HG02759 (cell line): Measurements from ENCODE around the gene CHI3L1.

ENCODE experiments used
- ATAC-seq: cut with Tn5 transposase; IDR thresholded peaks from one replicate; pipeline ENCODE4 v1.9.1; 2021; ENCODE audit warnings: mild to moderate bottlenecking, moderate library complexity; ENCODE audit not compliant: unreplicated experiment

Gene CHI3L1

GRCh38 chr1:203207751-203208150 is 21.2 kb upstream of the CHI3L1 start:
- ATAC-seq = no peak

- no peak for ATAC-seq
Measured at GRCh38 chr1:203206129-203206687, 19.7 kb upstream of the CHI3L1 start.

- no peak for ATAC-seq
Measured at GRCh38 chr1:203204756-203205155, 18.3 kb upstream of the CHI3L1 start.

- ATAC-seq = no peak
Measured at GRCh38 chr1:203202431-203203245, 16.1 kb upstream of the CHI3L1 start.

- ATAC-seq = no peak
Measured at GRCh38 chr1:203201516-203202205, 15.2 kb upstream of the CHI3L1 start.

- ATAC-seq = no peak
Measured at GRCh38 chr1:203200916-203201315, 14.4 kb upstream of the CHI3L1 start.

GRCh38 chr1:203199816-203200571 is 13.5 kb upstream of the CHI3L1 start:
- no peak for ATAC-seq

GRCh38 chr1:203199481-203199815 is 12.9 kb upstream of the CHI3L1 start:
- ATAC-seq = no peak

GRCh38 chr1:203199002-203199401 is 12.5 kb upstream of the CHI3L1 start:
- ATAC-seq = no peak

GRCh38 chr1:203197625-203198024 is 11.1 kb upstream of the CHI3L1 start:
- ATAC-seq = no peak

- ATAC-seq = no peak
Measured at GRCh38 chr1:203196371-203196770, 9.9 kb upstream of the CHI3L1 start.

- ATAC-seq = no peak
Measured at GRCh38 chr1:203190949-203191348, 4.4 kb upstream of the CHI3L1 start.

GRCh38 chr1:203189951-203190352 is 3.4 kb upstream of the CHI3L1 start:
- ATAC-seq = no peak

- no peak for ATAC-seq
Measured at GRCh38 chr1:203188686-203189232, 2.3 kb upstream of the CHI3L1 start.

- ATAC-seq = no peak
Measured at GRCh38 chr1:203187689-203188264, 1.3 kb upstream of the CHI3L1 start.

GRCh38 chr1:203187304-203187685 is 791 bp upstream of the CHI3L1 start:
- no peak for ATAC-seq

GRCh38 chr1:203186091-203186445 is 436 bp downstream of the CHI3L1 start:
- no peak for ATAC-seq

GRCh38 chr1:203185585-203185984 is 919 bp downstream of the CHI3L1 start:
- ATAC-seq = no peak

GRCh38 chr1:203185061-203185461 is 1.4 kb downstream of the CHI3L1 start:
- ATAC-seq = no peak

- no peak for ATAC-seq
Measured at GRCh38 chr1:203184467-203184866, 2.0 kb downstream of the CHI3L1 start.

GRCh38 chr1:203183828-203184227 is 2.7 kb downstream of the CHI3L1 start:
- ATAC-seq = no peak
